CD14-positive monocyte (primary cell): ENCODE data around the gene RNF111. TPM values are rescaled to one million over a fixed set of nuclear protein-coding genes. Genes with fewer than 3 reads are reported as not detected.

Experiments
- DNase-seq, 3 donors: peaks; one replicate each; pipeline ENCODE4 v3.0.0-alpha.2; 2011 to 2022
- H2AFZ ChIP-seq: 2 replicates; pipeline ENCODE4 v1.6.0; 2012; ENCODE audit warnings: mild to moderate bottlenecking, low read depth, low read length, inconsistent platforms; ENCODE audit not compliant: insufficient read depth, poor library complexity, severe bottlenecking
- H3K27ac ChIP-seq, 2 donors: 1 replicate in 1 of 2; 2 replicates in 1 of 2; pipeline ENCODE4 v1.5.1; 2012 to 2013; ENCODE audit warnings: low read length in 2 of 2, control low read depth in 1 of 2, inconsistent platforms in 1 of 2, low read depth in 1 of 2, mild to moderate bottlenecking in 1 of 2
- H3K27me3 ChIP-seq, 2 donors: one replicate each; pipeline versions ENCODE4 v1.6.0 to v1.6.1; 2011 to 2013; ENCODE audit warnings: low read length in 2 of 2; ENCODE audit not compliant: control insufficient read depth in 2 of 2, insufficient read depth in 2 of 2
- H3K36me3 ChIP-seq, 2 donors: replicated peaks in 1 of 2; 1 replicate in 1 of 2; 2 replicates in 1 of 2; pipeline versions ENCODE4 v1.5.1 to v1.6.1; 2012 to 2013; ENCODE audit warnings: low read length in 2 of 2, control low read depth in 1 of 2, inconsistent platforms in 1 of 2, mild to moderate bottlenecking in 1 of 2; ENCODE audit not compliant: insufficient read depth in 2 of 2, control insufficient read depth in 1 of 2
- H3K4me1 ChIP-seq, 2 donors: 1 replicate in 1 of 2; 2 replicates in 1 of 2; pipeline versions ENCODE4 v1.5.1 to v1.6.1; 2012 to 2013; ENCODE audit warnings: low read length in 2 of 2, control low read depth in 1 of 2, inconsistent platforms in 1 of 2, mild to moderate bottlenecking in 1 of 2, moderate library complexity in 1 of 2; ENCODE audit not compliant: insufficient read depth in 2 of 2, control insufficient read depth in 1 of 2
- H3K4me2 ChIP-seq: replicated peaks from 2 replicates; pipeline ENCODE3; 2012; ENCODE audit warnings: low read length, moderate library complexity, mild to moderate bottlenecking; ENCODE audit not compliant: poor library complexity, severe bottlenecking; ENCODE audit errors: extremely low read depth
- H3K4me3 ChIP-seq, 3 experiments: fragments of 200-600 bp in 1 of 3; sonication (generic) in 1 of 3; replicated peaks in 1 of 3; 1 replicate in 2 of 3; 2 replicates in 1 of 3; pipeline ENCODE4 v1.5.1; 2011 to 2013; ENCODE audit warnings: low read length in 3 of 3, mild to moderate bottlenecking in 3 of 3, control low read depth in 2 of 3, low read depth in 2 of 3, inconsistent platforms in 1 of 3, moderate library complexity in 1 of 3
- H3K79me2 ChIP-seq: 2 replicates; pipeline ENCODE4 v1.6.0; 2012; ENCODE audit warnings: mild to moderate bottlenecking, control low read depth, inconsistent platforms, low read length, moderate library complexity; ENCODE audit not compliant: insufficient read depth
- H3K9ac ChIP-seq: 2 replicates; pipeline ENCODE4 v1.6.0; 2017; ENCODE audit warnings: low read length, mild to moderate bottlenecking; ENCODE audit not compliant: insufficient read depth, poor library complexity, severe bottlenecking
- H3K9me3 ChIP-seq, 2 donors: replicated peaks in 1 of 2; 1 replicate in 1 of 2; 2 replicates in 1 of 2; pipeline versions ENCODE4 v1.5.1 to v1.6.1; 2012 to 2013; ENCODE audit warnings: low read length in 2 of 2, control low read depth in 1 of 2; ENCODE audit not compliant: control insufficient read depth in 1 of 2, insufficient read depth in 1 of 2
- H4K20me1 ChIP-seq: 2 replicates; pipeline ENCODE4 v1.6.0; 2012; ENCODE audit warnings: mild to moderate bottlenecking, low read length, control low read depth, moderate library complexity; ENCODE audit not compliant: insufficient read depth
- H3K27ac Mint-ChIP-seq, 7 donors: one replicate each; pipeline ENCODE4 v1.8.0; 2020; ENCODE audit warnings: mild to moderate bottlenecking in 7 of 7, mixed read lengths in 7 of 7, moderate library complexity in 6 of 7, inconsistent platforms in 2 of 7
- H3K27me3 Mint-ChIP-seq, 3 donors: one replicate each; pipeline ENCODE4 v1.8.0; 2021 to 2022; ENCODE audit warnings: low read depth in 3 of 3, mild to moderate bottlenecking in 3 of 3, mixed read lengths in 3 of 3, moderate library complexity in 3 of 3, inconsistent platforms in 1 of 3
- H3K36me3 Mint-ChIP-seq, 2 donors: one replicate each; pipeline ENCODE4 v1.8.0; 2020; ENCODE audit warnings: mixed read lengths in 2 of 2, inconsistent platforms in 1 of 2, mild to moderate bottlenecking in 1 of 2
- H3K4me1 Mint-ChIP-seq: one replicate; pipeline ENCODE4 v1.8.0; 2020; ENCODE audit warnings: mild to moderate bottlenecking, mixed read lengths
- H3K4me3 Mint-ChIP-seq, 2 donors: one replicate each; pipeline ENCODE4 v1.8.0; 2020; ENCODE audit warnings: mild to moderate bottlenecking in 2 of 2, mixed read lengths in 2 of 2, moderate library complexity in 1 of 2
- H3K9me3 Mint-ChIP-seq, 7 donors: one replicate each; pipeline ENCODE4 v1.8.0; 2020 to 2022; ENCODE audit warnings: mixed read lengths in 7 of 7, mild to moderate bottlenecking in 6 of 7, moderate library complexity in 6 of 7, inconsistent platforms in 2 of 7
- WGBS: methylation state at CpG from one replicate; pipeline ENCODE4 v1.1.5; 2013; ENCODE audit warnings: missing lambda C conversion rate; ENCODE audit not compliant: insufficient coverage; 5-methylcytosine and 5-hydroxymethylcytosine counted together
- intact Hi-C, 2 donors: fragments of 100-400 bp; cut with micrococcal nuclease; formaldehyde crosslinking; loops; one replicate each; pipeline versions ENCODE4 v1.15.0 to v1.15.1; 2023
- polyA plus RNA-seq, 3 donors: library from polyadenylated mRNA; depleted of rRNA in 1 of 3; unstranded in 2 of 3; stranded (reverse) in 1 of 3; fragments of 300-500 nt in 2 of 3; fragments of >200 nt in 1 of 3; fragmentation: Illumina TruSeq in 2 of 3; gene quantifications; 1 replicate in 2 of 3; 2 replicates in 1 of 3; pipeline ENCODE4 v1.2.3, GENCODE V29; 2012 to 2021
- TF ChIP-seq, protein P1 (sequence below): fragments of 200-600 bp; IDR thresholded peaks from one replicate; pipeline ENCODE4 v1.8.0; 2022; ENCODE audit warnings: antibody characterized with exemption, mild to moderate bottlenecking

RNF111 gene
- polyA plus RNA-seq, 3 donors: 10.2 to 28.0 (median 18.2) TPM

DNA sequence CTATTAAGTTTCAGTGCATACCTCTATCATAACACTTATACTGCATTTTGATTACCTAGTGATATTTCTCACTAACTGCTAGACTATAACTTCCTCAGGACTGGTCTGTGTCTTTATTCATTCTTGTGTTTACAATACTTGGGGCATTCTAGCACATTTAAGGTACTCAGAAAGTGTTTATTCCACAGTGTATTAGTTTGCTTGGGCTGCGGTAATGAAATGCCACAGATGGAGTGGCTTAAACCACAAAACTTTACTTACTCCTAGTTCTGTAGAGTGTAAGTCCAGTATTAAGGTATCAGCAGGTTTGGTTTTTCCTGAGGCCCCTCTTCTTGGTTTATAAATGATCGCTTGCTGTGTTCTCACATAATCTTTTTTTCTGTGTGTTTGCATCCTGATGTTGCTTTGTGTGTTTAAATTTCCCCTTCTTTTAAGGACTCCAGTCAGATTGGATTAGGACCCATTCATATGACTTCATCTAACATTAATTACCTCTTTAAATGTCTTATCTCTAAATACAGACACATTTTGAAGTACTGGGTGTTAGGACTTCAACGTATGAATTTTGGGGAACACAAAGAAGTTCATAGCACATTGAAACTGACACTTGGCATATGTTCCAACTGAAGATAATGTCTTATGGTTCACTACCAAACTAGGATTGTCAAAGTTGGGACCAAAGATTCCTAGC, 23.9 kb downstream of the RNF111 start:
- Histone ChIP-seq H3K4me1 (peaks cover 2 to 7% of the 10 kb centered on the region in 2 donors), H3K9me3 (no peaks in the 10 kb centered on the region), H3K9ac (no peak overlapping the region), H3K27me3 (no peaks in the 10 kb centered on the region), H3K4me3 (no peak overlapping the region), H3K36me3 (peaks cover 18 to 30% of the 10 kb centered on the region in 2 donors), H3K27ac (peak overlapping the region in 1 of 2 donors; percentile 45), H3K79me2 (peaks cover 96% of the 10 kb centered on the region), H4K20me1 (peaks cover 95% of the 10 kb centered on the region), H2AFZ (no peak overlapping the region), H3K4me2 (no peak overlapping the region)
- intact Hi-C loops: no loop called here
- WGBS: no CpG with 5 or more reads among the region's 3 CpGs
- Mint-ChIP-seq H3K27me3 (peaks cover 0 to 2% (median 0%) of the 10 kb centered on the region in 3 donors), H3K9me3 (no peaks in the 10 kb centered on the region), H3K4me1 (peaks cover 13% of the 10 kb centered on the region), H3K27ac (peak overlapping the region in 2 of 7 donors; percentile 13 to 75), H3K4me3 (no peak overlapping the region), H3K36me3 (peaks cover 25 to 50% of the 10 kb centered on the region in 2 donors)
- TF ChIP-seq, protein P1, sequence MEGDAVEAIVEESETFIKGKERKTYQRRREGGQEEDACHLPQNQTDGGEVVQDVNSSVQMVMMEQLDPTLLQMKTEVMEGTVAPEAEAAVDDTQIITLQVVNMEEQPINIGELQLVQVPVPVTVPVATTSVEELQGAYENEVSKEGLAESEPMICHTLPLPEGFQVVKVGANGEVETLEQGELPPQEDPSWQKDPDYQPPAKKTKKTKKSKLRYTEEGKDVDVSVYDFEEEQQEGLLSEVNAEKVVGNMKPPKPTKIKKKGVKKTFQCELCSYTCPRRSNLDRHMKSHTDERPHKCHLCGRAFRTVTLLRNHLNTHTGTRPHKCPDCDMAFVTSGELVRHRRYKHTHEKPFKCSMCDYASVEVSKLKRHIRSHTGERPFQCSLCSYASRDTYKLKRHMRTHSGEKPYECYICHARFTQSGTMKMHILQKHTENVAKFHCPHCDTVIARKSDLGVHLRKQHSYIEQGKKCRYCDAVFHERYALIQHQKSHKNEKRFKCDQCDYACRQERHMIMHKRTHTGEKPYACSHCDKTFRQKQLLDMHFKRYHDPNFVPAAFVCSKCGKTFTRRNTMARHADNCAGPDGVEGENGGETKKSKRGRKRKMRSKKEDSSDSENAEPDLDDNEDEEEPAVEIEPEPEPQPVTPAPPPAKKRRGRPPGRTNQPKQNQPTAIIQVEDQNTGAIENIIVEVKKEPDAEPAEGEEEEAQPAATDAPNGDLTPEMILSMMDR: no peak
- no peak for DNase-seq

DNA sequence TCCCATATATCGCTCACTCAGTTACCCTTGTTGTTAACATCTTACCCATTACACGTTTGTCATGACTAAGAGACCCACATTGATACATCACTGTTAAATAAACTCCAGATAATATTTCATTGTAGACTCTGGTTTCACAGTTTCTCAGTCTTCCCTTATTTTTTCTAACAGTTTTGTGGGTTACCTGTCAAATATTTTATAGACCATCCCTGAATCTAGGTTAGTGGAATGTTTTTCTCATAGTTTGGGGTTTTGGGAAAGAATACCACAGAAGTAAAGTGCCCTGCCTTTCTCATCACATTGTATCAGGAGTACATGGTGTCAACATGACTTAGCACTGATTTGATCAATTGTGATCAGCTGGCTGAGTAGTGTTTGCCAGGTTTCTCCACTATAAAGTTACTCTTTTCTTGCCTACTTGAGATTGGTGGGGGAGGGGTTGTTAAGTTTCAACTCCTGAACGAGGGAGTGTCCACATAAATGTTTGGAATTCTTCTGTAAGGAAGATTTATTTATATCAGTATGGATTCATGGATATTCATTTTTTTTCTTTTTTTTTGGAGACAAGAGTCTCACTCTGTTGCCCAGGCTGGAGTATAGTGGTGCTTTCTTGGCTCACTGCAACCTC, 25.9 kb downstream of the RNF111 start:
- peaks cover 94% of the 10 kb centered on the region for H3K79me2 ChIP-seq
- H3K27ac Mint-ChIP-seq: peak overlapping the region in 1 of 7 donors; percentile 2

More for the DNA sequence above, 25.9 kb downstream of the RNF111 start:
- WGBS: 88% methylated on average over 2 of the region's 3 CpGs
- intact Hi-C loops: no loop called here
- H3K36me3 ChIP-seq: peaks cover 9 to 22% of the 10 kb centered on the region in 2 donors
- no peaks in the 10 kb centered on the region for H3K9me3 ChIP-seq
- no peak overlapping the region for H3K27ac ChIP-seq
- Mint-ChIP-seq H3K9me3 (no peaks in the 10 kb centered on the region), H3K27me3 (no peaks in the 10 kb centered on the region), H3K4me3 (no peak overlapping the region), H3K36me3 (peaks cover 15 to 39% of the 10 kb centered on the region in 2 donors), H3K4me1 (peaks cover 16% of the 10 kb centered on the region)
- no peak overlapping the region for H3K4me3 ChIP-seq
- no peak overlapping the region for H3K4me2 ChIP-seq
- TF ChIP-seq, protein P1: no peak
- H3K27me3 ChIP-seq: no peaks in the 10 kb centered on the region
- no peak overlapping the region for H3K9ac ChIP-seq
- H4K20me1 ChIP-seq: peaks cover 95% of the 10 kb centered on the region
- H2AFZ ChIP-seq: no peak overlapping the region
- H3K4me1 ChIP-seq: peaks cover 2 to 12% of the 10 kb centered on the region in 2 donors
- no peak for DNase-seq
